GM08714 (cell line): Measurements from ENCODE around the gene E4F1.

Experiments
- H3K4me3 ChIP-seq: fragments of 200-500 bp; sonication (Bioruptor generic); 2 replicates; pipeline ENCODE4 v1.5.1; 2014; ENCODE audit warnings: mild to moderate bottlenecking, low read length, inconsistent platforms
- ZNF274 ChIP-seq: IDR thresholded peaks from 2 replicates; pipeline ENCODE4 v1.6.1; 2012; ENCODE audit warnings: mild to moderate bottlenecking, low read depth, low read length

E4F1 gene

GRCh38 chr16:2226245-2226793 is 2.9 kb downstream of the E4F1 start:
- TF ChIP-seq ZNF274 = no peak
- no peak overlapping the region for H3K4me3 ChIP-seq

- H3K4me3 ChIP-seq = no peak overlapping the region
- TF ChIP-seq ZNF274 = no peak
Measured at GRCh38 chr16:2226918-2227317, 3.5 kb downstream of the E4F1 start.

GRCh38 chr16:2228161-2228824 is 4.9 kb downstream of the E4F1 start:
- no peak for TF ChIP-seq ZNF274
- no peak overlapping the region for H3K4me3 ChIP-seq

- H3K4me3 ChIP-seq = no peak overlapping the region
- TF ChIP-seq ZNF274 = no peak
Measured at GRCh38 chr16:2229091-2229490, 5.7 kb downstream of the E4F1 start.

- TF ChIP-seq ZNF274 = no peak
- no peak overlapping the region for H3K4me3 ChIP-seq
Measured at GRCh38 chr16:2229632-2230250, 6.3 kb downstream of the E4F1 start.

GRCh38 chr16:2230376-2230775 is 7.0 kb downstream of the E4F1 start:
- TF ChIP-seq ZNF274 = no peak
- no peak overlapping the region for H3K4me3 ChIP-seq

- no peak for TF ChIP-seq ZNF274
- H3K4me3 ChIP-seq = no peak overlapping the region
Measured at GRCh38 chr16:2231016-2231931, 7.9 kb downstream of the E4F1 start.

GRCh38 chr16:2232094-2232990 is 9.0 kb downstream of the E4F1 start:
- TF ChIP-seq ZNF274 = no peak
- no peak overlapping the region for H3K4me3 ChIP-seq

- H3K4me3 ChIP-seq = no peak overlapping the region
- no peak for TF ChIP-seq ZNF274
Measured at GRCh38 chr16:2233046-2233775, 9.8 kb downstream of the E4F1 start.

- no peak for TF ChIP-seq ZNF274
- no peak overlapping the region for H3K4me3 ChIP-seq
Measured at GRCh38 chr16:2233872-2234812, 10.8 kb downstream of the E4F1 start.

- no peak for TF ChIP-seq ZNF274
- H3K4me3 ChIP-seq = no peak overlapping the region
Measured at GRCh38 chr16:2234813-2235170, 11.4 kb downstream of the E4F1 start.

- H3K4me3 ChIP-seq = no peak overlapping the region
- no peak for TF ChIP-seq ZNF274
Measured at GRCh38 chr16:2235234-2235651, 11.9 kb downstream of the E4F1 start.
